Fibroblast of pulmonary artery (primary cell): ENCODE results near the gene FRG1.
A peak's percentile ranks its signal among the peaks of the same experiment; 100 is the strongest.
"Not testable (repeated sequence)": the region's sequence is repeated elsewhere in the genome, so short reads cannot be mapped to it uniquely, and the experiment has no call there.

Source experiments
- DNase-seq: peaks from one replicate; pipeline ENCODE4 v3.0.0-alpha.2; 2010; ENCODE audit warnings: low read depth
- H3K4me3 ChIP-seq: replicated peaks from 2 replicates; pipeline ENCODE4 v1.5.1; 2011; ENCODE audit warnings: low read depth, mild to moderate bottlenecking, control low read depth, low read length, moderate library complexity
- TF ChIP-seq, protein P1 (sequence below): IDR thresholded peaks from 2 replicates; pipeline ENCODE4 v1.5.1; 2011; ENCODE audit warnings: mild to moderate bottlenecking, control low read depth, low read length, inconsistent platforms; ENCODE audit errors: missing control alignments

The FRG1 gene

GRCh38 chr4:189941005-189941450 lies 356 bp downstream of the FRG1 start:
- DNase-seq = no peak

GRCh38 chr4:189942412-189942811 lies 1.7 kb downstream of the FRG1 start:
- DNase-seq, H3K4me3 ChIP-seq: not testable (repeated sequence)

More at GRCh38 chr4:189941005-189941450, 356 bp downstream of the FRG1 start:
- TF ChIP-seq, protein P1, sequence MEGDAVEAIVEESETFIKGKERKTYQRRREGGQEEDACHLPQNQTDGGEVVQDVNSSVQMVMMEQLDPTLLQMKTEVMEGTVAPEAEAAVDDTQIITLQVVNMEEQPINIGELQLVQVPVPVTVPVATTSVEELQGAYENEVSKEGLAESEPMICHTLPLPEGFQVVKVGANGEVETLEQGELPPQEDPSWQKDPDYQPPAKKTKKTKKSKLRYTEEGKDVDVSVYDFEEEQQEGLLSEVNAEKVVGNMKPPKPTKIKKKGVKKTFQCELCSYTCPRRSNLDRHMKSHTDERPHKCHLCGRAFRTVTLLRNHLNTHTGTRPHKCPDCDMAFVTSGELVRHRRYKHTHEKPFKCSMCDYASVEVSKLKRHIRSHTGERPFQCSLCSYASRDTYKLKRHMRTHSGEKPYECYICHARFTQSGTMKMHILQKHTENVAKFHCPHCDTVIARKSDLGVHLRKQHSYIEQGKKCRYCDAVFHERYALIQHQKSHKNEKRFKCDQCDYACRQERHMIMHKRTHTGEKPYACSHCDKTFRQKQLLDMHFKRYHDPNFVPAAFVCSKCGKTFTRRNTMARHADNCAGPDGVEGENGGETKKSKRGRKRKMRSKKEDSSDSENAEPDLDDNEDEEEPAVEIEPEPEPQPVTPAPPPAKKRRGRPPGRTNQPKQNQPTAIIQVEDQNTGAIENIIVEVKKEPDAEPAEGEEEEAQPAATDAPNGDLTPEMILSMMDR = no peak
- H3K4me3 ChIP-seq = peak overlapping the region; percentile 77

- H3K4me3 ChIP-seq, DNase-seq: not testable (repeated sequence)
These were observed 3.4 kb downstream of the FRG1 start for GRCh38 chr4:189944077-189944476.

DNA sequence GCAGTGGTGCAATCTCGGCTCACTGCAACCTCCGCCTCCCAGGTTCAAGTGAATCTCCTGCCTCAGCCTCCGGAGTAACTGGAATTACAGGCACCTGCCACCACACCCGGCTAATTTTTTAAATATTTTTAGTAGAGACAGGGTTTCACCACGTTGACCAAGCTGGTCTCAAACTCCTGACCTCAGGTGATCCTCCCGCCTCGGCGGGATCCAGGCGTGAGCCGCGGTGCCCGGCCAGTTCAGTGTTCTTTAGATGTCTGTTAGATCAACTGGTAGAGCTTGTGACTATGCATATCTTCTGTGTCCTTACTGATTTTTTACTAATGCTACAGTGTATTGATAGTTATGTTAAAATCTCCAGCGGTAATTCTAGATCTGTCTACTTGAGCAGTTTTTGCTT lies 6.2 kb downstream of the FRG1 start:
- not testable (repeated sequence) for H3K4me3 ChIP-seq, DNase-seq

DNA sequence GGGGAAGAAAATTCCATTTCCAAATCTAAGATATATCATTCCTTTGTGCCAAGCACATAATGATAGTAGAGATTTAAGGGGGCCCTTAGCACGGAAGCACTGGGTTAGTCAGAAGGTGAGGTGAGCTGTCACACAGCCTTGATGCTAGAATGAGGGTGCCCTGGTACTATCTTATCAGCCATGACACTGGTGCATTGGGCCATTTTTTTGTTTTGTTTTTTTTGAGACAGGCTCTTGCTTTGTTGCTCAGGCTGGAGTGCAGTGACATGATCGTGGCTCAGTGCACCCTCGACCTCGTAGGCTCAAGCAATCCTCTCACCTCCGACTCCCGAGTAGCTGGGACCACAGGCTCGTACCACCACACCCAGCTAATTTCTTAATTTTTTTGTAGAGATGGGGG lies 7.8 kb downstream of the FRG1 start:
- not testable (repeated sequence) for DNase-seq, H3K4me3 ChIP-seq

- not testable (repeated sequence) for DNase-seq, H3K4me3 ChIP-seq
These were observed 28.6 kb downstream of the FRG1 start for GRCh38 chr4:189969291-189969690.

DNA sequence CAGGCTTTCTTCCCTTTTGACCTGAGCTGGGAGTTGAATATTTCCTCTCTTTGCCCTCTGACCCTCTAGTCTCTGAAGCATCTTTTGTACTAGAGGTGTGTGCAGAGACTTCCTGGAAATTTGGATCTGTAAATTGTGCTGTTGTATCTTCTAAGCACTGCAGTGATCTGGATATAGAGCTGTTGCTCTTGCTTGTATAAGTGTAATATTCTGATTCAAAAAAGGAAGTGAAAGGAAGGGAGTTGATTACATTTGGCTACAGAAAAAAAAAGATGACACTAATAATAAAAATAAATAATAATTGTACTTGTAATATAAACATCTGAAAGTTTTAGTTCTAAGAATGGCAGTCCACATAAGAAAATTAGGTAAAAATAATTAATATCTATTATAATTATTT lies 33.0 kb downstream of the FRG1 start:
- no peak overlapping the region for H3K4me3 ChIP-seq
- TF ChIP-seq, protein P1 = no peak
- no peak for DNase-seq

GRCh38 chr4:189974056-189974455 lies 33.4 kb downstream of the FRG1 start:
- peak; percentile 8 for DNase-seq

GRCh38 chr4:189979196-189980047 lies 38.8 kb downstream of the FRG1 start:
- H3K4me3 ChIP-seq = no peak overlapping the region
- TF ChIP-seq, protein P1 = no peak
- no peak for DNase-seq

More at GRCh38 chr4:189974056-189974455, 33.4 kb downstream of the FRG1 start:
- H3K4me3 ChIP-seq = no peak overlapping the region
- TF ChIP-seq, protein P1 = peak; percentile 37

GRCh38 chr4:189980292-189980691 lies 39.6 kb downstream of the FRG1 start:
- DNase-seq, H3K4me3 ChIP-seq: not testable (repeated sequence)
